GM18517 (cell line): Measurements from ENCODE around the gene PINK1.
"Not testable (repeated sequence)": the region's sequence is repeated elsewhere in the genome, so short reads cannot be mapped to it uniquely, and the experiment has no call there.

Source experiments
- ATAC-seq: cut with Tn5 transposase; IDR thresholded peaks from one replicate; pipeline ENCODE4 v1.9.1; 2021; ENCODE audit warnings: mild to moderate bottlenecking, moderate library complexity; ENCODE audit not compliant: unreplicated experiment

Gene PINK1

DNA sequence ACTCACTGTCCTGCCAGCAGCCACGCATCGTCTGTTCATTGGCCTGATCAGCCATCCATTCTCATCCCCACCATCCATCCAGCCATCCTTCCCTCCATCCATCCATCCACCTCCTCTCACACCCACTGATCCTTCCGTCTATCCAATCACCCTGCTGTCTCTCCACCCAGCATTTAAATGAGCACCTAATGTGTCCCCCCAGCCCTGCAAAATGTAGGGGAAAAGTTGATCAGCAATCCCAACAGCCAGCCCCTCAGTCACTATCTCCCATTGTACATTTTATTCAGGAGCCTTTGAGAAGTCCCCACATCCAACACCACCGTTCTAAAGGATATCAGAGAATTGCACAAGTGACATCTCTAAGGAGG lies 39.0 kb downstream of the PINK1 start:
- no peak for ATAC-seq

DNA sequence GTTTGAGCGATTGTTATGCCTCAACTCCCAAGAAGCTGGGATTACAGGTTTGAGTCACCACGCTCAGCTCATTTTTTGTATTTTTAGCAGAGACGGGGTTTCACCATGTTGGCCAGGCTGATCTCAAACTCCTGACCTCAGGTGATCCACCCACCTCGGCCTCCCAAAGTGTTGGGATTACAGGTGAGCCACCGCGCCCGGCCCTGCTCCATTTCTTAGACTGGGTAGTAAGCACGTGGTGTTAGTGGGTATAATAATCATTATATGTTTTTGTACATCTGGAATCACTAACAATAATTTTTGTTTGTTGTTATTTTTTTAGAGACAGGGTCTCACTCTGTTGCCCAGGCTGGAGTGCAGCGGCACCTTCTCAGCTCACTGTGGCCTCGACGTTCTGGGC lies 40.4 kb downstream of the PINK1 start:
- ATAC-seq, result not testable (repeated sequence)

DNA sequence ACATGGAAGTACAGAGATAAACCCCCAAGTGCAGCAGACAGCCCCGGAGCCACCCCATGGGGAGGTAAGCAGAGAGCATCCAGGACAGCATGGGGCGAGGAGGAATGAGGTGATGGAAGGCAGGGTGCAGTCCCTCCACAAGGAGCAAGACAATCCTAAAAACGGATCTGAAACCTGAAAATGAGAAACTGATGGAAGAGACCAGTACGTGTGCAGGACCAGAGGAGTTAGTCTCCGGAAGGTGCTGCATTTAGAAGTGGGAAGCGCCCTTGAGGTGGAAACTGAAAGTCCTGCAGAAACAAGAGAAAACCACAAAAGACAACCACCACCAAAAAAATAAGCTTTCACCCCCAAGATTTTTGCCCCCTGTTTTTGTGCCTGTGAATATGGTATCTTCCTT lies 45.3 kb downstream of the PINK1 start:
- ATAC-seq, result no peak

DNA sequence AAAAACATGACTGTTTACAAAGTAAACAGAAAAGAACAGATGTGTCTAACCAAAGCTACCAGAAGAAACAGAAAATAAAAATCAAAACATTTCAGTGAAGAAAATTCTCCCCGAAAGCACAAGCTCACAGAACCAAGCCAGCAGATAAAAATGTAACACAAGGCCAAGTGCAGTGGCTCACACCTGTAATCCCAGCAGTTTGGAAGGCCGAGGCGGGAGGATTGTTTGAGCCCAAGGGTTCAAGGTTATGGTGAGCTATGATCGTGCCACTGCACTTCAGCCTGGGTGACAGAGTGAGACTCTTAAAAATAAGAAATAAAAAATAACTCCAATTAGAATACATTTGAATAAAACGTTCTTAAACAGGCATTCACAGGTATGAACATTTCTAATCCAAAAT lies 47.0 kb downstream of the PINK1 start:
- no peak for ATAC-seq

DNA sequence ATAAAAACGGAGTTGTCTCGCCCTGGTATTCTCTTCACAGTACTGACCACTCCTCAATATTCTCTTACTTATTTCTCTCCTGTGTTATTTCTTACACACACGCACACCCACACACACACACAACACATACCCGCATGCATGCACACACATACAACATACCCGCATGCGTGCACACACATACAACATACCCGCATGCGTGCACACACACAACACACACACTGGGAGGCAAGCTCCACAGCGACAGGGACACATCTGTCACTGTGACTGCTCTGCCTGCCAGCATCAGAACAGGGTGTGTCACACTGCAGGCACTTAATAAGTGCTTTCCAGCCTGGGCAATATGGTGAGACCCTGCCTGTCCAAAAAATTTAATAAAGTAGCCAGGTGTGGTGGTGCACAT lies 48.7 kb downstream of the PINK1 start:
- no peak for ATAC-seq

DNA sequence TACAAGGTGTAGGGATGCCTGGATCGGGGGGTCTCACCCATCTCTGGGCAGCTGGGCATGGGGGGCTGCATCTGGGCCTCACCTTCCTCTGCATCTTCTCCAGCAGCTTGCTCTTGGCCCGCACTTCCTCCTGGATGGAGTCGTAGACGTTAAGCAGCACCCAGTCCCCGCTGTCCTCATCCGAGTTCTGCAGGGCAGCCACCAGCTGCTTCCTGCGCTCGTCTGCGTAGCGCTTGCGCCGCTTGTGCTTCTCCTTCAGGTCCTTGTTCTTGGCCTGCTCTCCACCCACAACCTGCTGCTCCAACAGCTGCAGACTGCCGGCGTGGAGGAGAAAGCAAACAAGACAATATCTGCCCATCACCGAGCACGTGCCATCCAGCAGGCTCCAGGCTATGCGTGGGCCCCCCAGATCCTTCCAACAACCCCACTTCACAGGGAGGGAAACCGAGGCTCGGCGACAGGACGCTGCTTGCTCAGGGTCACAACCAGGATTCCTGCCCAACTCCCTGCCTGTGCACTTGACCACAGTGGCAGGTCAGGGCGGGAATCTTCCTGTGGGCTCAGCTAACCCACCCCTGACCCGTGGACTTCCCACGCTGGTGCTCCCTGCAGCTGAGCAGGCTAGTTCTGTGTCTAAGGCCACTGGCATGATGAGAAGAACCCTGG lies 49.4 kb downstream of the PINK1 start:
- no peak for ATAC-seq

DNA sequence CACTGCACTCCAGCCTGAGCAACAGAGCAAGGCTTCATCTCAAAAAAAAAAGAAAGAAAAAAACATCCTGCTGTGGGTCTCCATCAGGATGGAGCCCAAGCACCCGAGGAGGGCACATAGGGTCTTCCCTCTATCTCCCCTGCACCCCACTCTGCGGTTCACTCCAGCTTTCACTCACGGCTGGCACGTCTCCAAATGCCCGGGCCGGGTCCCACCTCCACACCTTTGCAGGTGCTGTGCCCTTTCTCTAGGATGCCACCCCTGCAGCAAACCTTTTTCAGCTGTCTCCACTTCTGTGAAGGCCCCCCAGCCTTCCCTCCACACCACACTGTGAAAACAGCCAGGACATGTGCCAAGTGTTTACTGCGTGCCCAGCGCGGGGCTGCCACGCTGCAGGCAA lies 50.4 kb downstream of the PINK1 start:
- no peak for ATAC-seq

DNA sequence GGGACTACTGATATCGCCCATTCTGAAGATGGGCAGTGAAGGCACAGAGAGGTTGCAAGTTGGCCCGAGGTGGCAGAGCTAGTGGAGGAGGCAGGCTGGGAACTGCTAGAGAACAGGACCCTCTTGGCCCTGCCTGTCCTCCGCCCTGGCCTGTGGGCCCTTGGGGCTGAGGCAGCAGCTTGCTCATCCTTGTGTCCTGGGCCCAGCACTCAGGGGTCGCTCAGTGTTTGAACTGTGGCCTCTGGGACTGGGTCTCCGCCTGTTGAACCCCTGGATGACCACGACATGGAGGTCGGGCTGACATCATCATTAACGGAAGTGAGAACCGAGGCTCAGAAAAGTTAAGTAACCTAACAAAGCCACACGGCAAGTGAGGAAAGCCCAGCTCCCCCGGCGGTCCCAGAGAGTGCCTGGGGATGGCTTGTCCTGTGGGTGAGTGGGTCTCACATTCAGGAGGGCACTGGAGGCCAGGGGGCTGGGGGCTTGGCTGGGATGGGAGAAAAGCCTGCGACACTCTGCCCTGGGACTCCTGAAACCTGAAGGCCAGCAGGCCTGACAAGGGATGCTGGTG lies 50.9 kb downstream of the PINK1 start:
- ATAC-seq, result no peak

DNA sequence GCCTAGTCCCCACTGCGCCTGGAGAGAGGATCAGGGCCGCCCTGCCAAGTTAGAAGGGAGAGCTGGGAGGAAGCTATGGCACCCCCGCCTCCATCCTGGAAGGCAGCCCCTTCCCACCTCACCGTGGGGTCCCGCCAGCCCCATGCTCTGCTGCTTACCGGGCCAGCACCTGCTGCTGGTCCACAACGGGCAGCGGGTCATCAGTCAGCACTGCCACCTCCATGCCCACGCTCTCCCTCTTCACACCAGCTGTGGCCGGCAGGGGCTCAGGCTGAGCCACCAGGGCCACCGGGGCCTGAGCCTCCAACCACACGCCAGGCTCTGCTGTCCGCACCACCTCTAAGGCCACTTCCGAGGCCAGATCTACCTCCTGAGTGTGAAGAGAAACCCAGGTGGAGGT lies 51.4 kb downstream of the PINK1 start:
- no peak for ATAC-seq

DNA sequence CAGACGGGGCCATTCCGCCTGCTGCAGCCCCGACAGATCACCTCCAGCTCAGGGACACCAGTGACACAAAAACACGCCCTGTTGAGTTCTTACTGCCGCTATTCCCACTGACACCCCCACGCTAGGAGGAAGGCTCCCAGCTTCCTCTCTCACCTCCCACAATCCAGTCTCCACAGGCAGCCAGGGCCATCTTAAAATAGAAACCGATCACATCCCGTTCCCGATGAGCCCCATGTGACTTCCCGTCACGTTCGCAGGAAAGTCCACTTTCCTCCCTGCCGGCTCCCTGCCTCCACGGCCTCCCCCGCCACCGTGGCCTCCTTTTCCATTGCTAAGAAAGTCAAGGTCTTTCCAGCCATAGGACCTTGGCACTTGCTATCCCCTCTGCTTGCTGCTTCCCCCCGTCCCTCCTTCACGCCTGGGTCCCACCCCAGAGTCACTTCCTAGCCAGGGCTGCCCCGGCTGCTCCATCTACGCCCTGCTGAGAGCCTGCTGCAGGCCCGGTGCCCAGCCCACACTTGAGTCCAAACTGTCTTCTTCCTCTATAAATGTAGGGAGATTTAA lies 51.9 kb downstream of the PINK1 start:
- no peak for ATAC-seq

DNA sequence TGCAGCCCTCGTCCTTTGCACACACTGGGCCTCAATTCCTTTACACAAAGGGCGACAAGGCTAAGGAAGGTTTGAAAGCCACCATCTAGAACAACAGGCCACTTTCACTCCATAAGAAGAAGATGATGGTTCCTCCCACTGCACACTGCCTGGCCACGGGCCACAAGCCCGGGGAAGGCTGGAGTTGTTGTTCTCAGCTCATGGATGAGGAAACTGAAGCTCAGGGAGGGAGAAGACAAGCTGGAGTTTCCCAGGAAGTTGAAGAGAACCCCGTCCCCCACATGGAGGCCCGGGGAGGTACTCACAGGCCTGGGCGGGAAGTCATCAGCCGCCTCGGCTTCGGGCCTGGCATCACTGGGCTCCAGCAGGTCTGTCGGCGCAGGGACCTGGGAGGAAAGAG lies 52.5 kb downstream of the PINK1 start:
- ATAC-seq, result no peak

DNA sequence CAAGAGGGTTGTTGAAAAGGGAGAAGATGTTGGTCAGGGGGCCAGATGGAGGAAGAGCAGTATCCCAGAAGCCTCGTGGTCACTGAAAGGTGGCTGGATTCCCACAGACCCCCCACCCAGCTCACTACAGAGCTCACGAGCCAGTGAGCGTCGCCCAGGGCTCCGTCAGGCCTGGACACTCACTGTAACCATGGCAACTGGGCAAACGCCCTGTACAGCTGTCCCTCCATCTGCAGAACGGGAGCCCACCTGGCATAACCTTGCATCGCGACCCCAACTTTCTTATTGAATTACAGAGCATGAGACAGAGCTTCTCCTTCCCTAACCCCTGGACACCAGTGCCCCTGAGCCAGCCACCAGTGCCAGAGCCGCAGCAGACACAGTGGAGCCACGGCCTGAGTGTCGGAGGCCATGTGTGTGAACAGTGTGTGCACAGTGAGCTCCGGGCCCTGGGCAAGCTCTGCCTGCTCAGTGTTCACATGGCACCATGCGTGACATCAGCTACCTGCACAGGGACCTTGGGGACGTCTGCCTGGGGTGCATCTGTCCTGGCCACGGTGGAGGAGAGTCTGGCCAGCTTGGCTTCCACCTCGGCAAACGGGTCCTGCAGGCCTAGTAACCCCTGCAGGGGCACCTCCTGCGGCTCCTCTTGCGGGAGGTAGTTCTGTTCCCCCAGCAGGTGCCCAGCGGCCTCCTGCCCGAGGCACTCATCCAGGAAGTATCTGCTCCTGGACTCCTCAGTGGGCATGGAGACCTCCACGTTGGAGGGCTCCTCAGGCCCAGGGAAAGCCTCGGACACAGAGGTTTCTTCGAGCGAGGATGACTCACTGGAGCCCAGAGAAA lies 53.8 kb downstream of the PINK1 start:
- no peak for ATAC-seq

DNA sequence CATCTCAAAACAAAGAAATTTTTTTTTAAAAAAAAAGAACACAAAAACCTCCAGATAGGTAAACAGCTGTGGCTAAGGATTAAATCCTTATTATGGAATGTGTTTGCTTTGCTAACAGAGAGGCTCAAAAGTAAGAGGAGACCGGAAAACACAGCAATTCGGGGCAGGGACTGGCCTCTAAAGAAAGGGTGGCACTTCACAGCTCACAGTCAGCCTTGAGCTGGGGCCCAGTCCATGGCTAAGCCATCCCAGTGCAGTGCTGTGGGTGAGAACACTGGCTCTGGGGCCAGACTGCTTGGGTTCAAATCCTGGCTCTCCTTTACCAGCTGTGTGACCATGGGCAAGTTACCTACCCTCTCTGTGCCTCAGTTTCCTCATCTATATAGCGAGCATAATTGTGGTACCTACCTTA lies 56.4 kb downstream of the PINK1 start:
- no peak for ATAC-seq

DNA sequence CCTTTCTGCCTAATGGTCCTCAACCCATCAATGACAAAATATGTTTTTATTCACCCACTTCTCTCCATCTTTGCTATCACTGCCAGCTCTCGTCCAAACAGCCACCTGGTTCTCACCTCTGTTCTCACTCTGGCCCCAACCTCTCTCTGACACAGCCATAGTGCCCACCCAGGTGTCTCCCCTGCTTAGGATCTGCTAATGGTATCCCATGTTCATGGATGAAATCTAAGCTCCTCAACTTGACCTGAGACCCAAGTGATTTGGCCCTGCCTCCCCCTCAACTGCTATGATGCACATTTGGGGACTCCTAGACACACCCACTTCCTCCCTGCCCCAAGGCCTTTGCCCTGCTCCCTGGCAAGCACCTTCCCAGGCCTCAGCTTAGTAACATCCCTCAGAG lies 58.6 kb downstream of the PINK1 start:
- ATAC-seq, result no peak

DNA sequence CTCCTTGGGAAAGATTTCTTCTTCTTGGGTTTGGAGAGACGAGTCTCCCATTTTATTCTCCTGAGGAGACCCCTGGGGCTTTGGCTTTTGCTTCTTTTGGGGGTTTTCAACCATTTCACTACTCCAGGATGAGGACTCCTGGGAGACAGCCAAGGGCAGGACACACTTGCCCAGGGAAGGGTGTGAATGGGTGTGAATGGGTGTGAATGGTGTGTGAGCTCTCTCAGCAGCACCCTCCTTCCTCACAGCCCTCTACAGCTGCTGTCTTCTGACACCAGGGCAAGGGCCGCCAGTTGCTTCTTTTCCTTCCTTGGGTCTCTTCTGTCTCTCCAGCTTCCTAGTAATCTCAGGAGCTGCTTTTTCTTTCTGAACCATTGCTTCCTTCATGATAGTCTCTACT lies 60.4 kb downstream of the PINK1 start:
- ATAC-seq, result no peak

DNA sequence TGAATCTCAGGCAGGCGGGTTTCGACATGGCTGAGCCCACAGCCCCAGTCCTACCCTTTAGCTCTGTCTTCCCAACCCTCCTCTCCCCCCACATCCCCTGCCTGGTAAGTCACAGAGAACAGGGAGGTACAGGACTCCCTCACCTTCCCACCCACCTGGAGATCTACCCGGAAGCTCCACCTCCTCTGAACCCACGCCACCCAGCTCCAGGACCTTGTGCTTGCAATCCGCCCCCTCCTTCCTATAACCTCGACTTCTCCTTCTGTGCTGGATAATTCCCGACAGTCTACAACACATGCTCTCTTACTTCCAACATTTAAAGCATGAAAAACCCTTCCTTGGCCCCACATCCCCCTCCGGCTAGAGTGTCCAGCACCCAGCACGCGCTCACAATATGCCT lies 62.3 kb downstream of the PINK1 start:
- ATAC-seq, result no peak

DNA sequence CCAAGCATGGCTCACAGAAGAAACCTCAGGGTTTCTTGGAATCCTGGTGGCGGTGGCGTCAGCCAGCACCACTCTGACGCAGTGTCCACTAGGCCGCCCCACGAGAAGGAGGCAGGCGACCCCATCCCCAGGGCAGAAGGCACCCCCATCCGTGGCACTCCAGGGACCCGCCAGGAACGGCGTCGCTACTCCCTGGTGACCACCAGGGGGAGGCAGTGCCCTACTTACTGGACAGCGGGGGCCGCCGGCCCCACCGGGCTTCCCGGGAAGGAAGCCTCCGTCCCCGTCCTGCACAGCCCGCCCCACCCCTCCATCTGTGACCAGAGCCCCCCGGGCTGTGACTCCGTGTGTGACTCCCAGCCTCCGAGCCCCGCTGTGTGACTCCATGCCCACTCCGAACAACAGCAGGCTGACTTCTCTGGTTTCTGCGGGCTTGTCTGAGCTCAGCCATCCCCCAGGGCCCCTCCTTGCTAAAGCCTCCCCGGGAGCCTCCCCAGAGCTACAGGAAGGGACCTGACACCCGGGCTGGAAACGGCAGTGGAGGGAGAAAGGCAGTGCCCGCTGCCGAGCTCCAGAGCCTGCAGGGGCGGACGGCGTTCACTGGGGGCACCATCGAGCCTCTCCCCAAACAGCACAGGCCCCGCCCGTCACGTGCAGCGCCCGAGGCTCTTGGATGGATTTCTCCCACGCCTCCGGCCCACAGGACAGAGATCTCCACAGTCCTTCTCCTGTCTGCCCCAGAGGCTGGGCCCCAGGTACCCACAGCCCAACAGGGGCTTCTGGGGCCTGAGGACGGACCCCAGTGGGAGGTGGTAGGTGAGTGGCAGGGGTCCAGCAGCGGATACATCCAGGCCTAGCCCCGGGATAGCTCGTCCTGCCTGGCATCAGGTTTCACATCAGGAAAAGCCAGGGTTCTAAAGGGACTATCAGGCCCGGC lies 63.4 kb downstream of the PINK1 start:
- ATAC-seq, result no peak

DNA sequence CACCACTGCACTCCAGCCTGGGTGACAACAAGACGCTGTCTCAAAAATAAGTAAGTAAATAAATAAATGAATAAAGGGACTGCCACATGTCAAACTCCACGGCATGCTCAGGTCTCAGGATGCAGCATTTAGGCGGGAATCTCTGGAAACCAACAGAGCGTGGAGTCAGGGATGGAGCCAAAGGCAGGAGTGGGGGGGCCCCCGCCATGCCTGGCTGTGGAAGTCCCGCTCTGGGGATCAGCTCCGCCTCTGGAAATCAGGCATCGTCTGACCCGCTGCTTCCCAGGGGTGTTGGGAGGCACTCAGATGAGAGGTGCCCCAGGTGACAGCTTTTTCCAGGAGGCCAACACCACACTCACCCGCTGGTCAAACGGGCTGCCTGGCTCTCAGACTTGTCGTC lies 64.3 kb downstream of the PINK1 start:
- ATAC-seq, result no peak

DNA sequence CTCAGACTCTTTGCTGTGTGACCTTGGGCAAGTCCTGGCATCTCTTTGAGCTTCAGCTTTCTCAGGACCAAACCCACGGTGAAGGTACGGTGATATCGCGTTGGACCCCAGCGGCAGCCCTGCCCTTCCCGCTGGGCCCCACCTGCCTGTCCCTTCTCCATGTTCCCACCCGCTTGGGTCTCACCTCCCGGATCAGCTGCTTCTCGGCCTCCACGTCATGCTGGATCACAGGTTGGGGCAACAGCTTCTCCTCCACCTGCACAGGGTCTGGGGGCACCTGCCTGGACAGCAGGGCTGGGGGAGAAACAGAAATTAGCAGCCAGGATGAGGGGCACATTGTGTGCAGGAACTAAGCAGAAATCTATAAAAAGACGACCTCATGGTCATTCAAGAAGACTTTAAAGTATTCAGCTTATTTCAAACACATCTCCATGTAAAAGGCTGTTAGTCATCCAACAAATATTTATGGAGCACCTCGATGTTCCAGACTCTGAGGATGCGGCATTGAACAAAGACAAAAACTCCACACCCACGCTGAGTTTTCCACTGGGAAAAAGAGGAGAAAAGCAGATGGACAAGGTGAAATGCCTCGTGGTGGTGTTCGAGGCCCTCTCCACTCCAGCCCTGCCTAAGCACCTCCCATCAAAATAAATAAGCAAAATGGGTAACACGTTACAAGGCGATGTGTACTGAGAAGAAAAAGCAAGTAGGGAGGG lies 65.1 kb downstream of the PINK1 start:
- no peak for ATAC-seq

DNA sequence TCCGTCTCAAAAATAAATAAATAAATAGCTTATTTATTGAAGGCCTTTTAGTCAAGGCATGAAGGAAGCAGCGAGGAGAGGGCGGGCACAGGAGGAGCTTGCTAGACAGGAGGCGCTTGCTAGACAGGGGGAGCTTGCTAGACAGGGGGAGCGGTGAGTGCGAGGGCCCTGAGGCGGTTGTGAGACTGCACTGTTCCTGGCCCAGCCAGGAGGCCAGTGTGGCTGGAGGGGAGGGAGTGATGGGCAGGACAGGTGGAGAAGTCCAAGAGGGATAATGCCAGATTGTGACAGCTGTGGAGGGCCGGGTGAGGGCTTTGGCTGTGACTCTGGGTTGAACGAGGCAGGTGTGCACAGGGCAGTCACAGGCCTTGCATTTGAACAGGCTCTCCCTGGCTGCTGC lies 66.3 kb downstream of the PINK1 start:
- no peak for ATAC-seq
